HepG2 (cell line): Measurements from ENCODE around the gene KANK4. TPM values are rescaled to one million over a fixed set of nuclear protein-coding genes. Genes with fewer than 3 reads are reported as not detected.

ENCODE experiments used
- ARID5B ChIP-seq: IDR thresholded peaks from 2 replicates; pipeline ENCODE4 v1.4.0; 2020; ENCODE audit warnings: mild to moderate bottlenecking, missing genetic modification reagents
- DPF2 ChIP-seq: sonication (generic); formaldehyde crosslinking; IDR thresholded peaks from 2 replicates; pipeline ENCODE4 v1.4.0; 2020; ENCODE audit warnings: mild to moderate bottlenecking, low read depth, missing genetic modification reagents, borderline replicate concordance
- FOXK2 ChIP-seq: fragments of 450-650 bp; IDR thresholded peaks from 2 replicates; pipeline ENCODE4 v1.6.1; 2016
- HDAC2 ChIP-seq: sonication (generic); formaldehyde crosslinking; IDR thresholded peaks from 2 replicates; pipeline ENCODE4 v1.4.0; 2020; ENCODE audit warnings: missing genetic modification reagents
- KDM2A ChIP-seq: sonication (generic); formaldehyde crosslinking; IDR thresholded peaks from 2 replicates; pipeline ENCODE4 v1.4.0; 2020; ENCODE audit warnings: low read depth, missing genetic modification reagents, borderline replicate concordance
- KDM5B ChIP-seq: sonication (generic); formaldehyde crosslinking; IDR thresholded peaks from 2 replicates; pipeline ENCODE4 v1.4.0; 2020; ENCODE audit warnings: missing genetic modification reagents, mild to moderate bottlenecking, borderline replicate concordance
- MYPOP ChIP-seq: sonication (generic); formaldehyde crosslinking; IDR thresholded peaks from 2 replicates; pipeline ENCODE4 v1.8.1; 2023; ENCODE audit warnings: mild to moderate bottlenecking, moderate library complexity, missing genetic modification reagents
- NR2C2 ChIP-seq: sonication (generic); formaldehyde crosslinking; IDR thresholded peaks from 2 replicates; pipeline ENCODE4 v1.4.0; 2020; ENCODE audit warnings: missing genetic modification reagents, mild to moderate bottlenecking, moderate library complexity, borderline replicate concordance
- RERE ChIP-seq: IDR thresholded peaks from 2 replicates; pipeline ENCODE4 v1.6.1; 2016; ENCODE audit warnings: low read depth, missing genetic modification reagents, missing compliant biosample characterization
- SAP130 ChIP-seq: IDR thresholded peaks from 2 replicates; pipeline ENCODE4 v1.6.1; 2016; ENCODE audit warnings: low read depth
- TFAP4 ChIP-seq: sonication (generic); IDR thresholded peaks from 2 replicates; pipeline ENCODE4 v1.6.1; 2016; ENCODE audit warnings: low read depth, borderline replicate concordance
- ZBTB8A ChIP-seq: sonication (generic); formaldehyde crosslinking; IDR thresholded peaks from 2 replicates; pipeline ENCODE4 v1.4.0; 2020; ENCODE audit warnings: mild to moderate bottlenecking, low read depth, missing genetic modification reagents, borderline replicate concordance
- ZNF431 ChIP-seq: sonication (generic); formaldehyde crosslinking; IDR thresholded peaks from 2 replicates; pipeline ENCODE4 v1.9.0; 2022; ENCODE audit warnings: missing genetic modification reagents, low read depth, mild to moderate bottlenecking, borderline replicate concordance
- ZNF800 ChIP-seq: sonication (generic); formaldehyde crosslinking; IDR thresholded peaks from 2 replicates; pipeline ENCODE4 v1.4.0; 2020; ENCODE audit warnings: missing genetic modification reagents
- polyA plus RNA-seq, 8 experiments: library from polyadenylated mRNA; depleted of rRNA in 3 of 8; stranded (reverse) in 7 of 8; unstranded in 1 of 8; fragments of >200 nt; fragmentation: Illumina TruSeq in 4 of 8; extraction: Trizol in 4 of 8; gene quantifications; 2 replicates each; pipeline versions ENCODE4 v1.2.1 to v1.2.3, GENCODE V29; 2011 to 2016; ENCODE audit warnings: low read depth in 4 of 8, missing spikeins in 1 of 8, mixed read lengths in 1 of 8; ENCODE audit not compliant: insufficient read depth in 1 of 8
- total RNA-seq, 5 experiments: library from RNA; depleted of rRNA; stranded (reverse); fragments of >200 nt; fragmentation: Illumina TruSeq; extraction: Trizol; gene quantifications; 2 replicates each; pipeline ENCODE4 v1.2.3, GENCODE V29; 2016; ENCODE audit warnings: low read depth in 1 of 5

The KANK4 gene
- total and polyA plus RNA-seq, 2 of the 13 experiments (the other 11 are each of a cell fraction or from before 2014, with no cell fraction given), result 16.1 to 25.7 TPM

GRCh38 chr1:62241371-62242131 is 77.7 kb downstream of the KANK4 start (continued):
- 0 out of 2 replicates have a peak, but pooled peaks have one; percentile 17 for TF ChIP-seq RERE (CRISPR knock-in tag)
- 0 out of 2 replicates have a peak, but pooled peaks have one; percentile 21 for TF ChIP-seq FOXK2
- peak; percentile 75; the same call in 1 of the 2 replicates for TF ChIP-seq TFAP4
- peak; percentile 86 for TF ChIP-seq SAP130 (CRISPR knock-in tag)
- 0 out of 2 replicates have a peak, but pooled peaks have one; percentile 34 for TF ChIP-seq NR2C2 (CRISPR knock-in tag)
- no peak for TF ChIP-seq ZNF800 (CRISPR knock-in tag)
- peak; percentile 68; the same call in 1 of the 2 replicates for TF ChIP-seq ZNF431 (CRISPR knock-in tag)
- TF ChIP-seq HDAC2 (CRISPR knock-in tag), result peak; percentile 94; the same call in 1 of the 2 replicates
- TF ChIP-seq ARID5B (CRISPR knock-in tag), result peak; percentile 93
- peak; percentile 82; the same call in 1 of the 2 replicates for TF ChIP-seq DPF2
- no peak for TF ChIP-seq ZBTB8A (CRISPR knock-in tag)
- TF ChIP-seq KDM2A (CRISPR knock-in tag), result 0 out of 2 replicates have a peak, but pooled peaks have one; percentile 49
- TF ChIP-seq MYPOP (CRISPR knock-in tag), result no peak
- peak; percentile 37; the same call in 1 of the 2 replicates for TF ChIP-seq KDM5B
